GM19438 (cell line): ENCODE results near the gene BCL2L1.
A peak's percentile ranks its signal among the peaks of the same experiment; 100 is the strongest.
"Not testable (repeated sequence)": the region's sequence is repeated elsewhere in the genome, so short reads cannot be mapped to it uniquely, and the experiment has no call there.

Experiments
- ATAC-seq: cut with Tn5 transposase; IDR thresholded peaks from one replicate; pipeline ENCODE4 v1.9.1; 2021; ENCODE audit warnings: low read depth; ENCODE audit not compliant: unreplicated experiment

Gene BCL2L1

GRCh38 chr20:31663838-31664695, 58.6 kb downstream of the BCL2L1 start:
- ATAC-seq, result no peak

- ATAC-seq, result no peak
Measured at GRCh38 chr20:31663524-31663837, 59.2 kb downstream of the BCL2L1 start.

- no peak for ATAC-seq
Measured at GRCh38 chr20:31662372-31662854, 60.3 kb downstream of the BCL2L1 start.

DNA sequence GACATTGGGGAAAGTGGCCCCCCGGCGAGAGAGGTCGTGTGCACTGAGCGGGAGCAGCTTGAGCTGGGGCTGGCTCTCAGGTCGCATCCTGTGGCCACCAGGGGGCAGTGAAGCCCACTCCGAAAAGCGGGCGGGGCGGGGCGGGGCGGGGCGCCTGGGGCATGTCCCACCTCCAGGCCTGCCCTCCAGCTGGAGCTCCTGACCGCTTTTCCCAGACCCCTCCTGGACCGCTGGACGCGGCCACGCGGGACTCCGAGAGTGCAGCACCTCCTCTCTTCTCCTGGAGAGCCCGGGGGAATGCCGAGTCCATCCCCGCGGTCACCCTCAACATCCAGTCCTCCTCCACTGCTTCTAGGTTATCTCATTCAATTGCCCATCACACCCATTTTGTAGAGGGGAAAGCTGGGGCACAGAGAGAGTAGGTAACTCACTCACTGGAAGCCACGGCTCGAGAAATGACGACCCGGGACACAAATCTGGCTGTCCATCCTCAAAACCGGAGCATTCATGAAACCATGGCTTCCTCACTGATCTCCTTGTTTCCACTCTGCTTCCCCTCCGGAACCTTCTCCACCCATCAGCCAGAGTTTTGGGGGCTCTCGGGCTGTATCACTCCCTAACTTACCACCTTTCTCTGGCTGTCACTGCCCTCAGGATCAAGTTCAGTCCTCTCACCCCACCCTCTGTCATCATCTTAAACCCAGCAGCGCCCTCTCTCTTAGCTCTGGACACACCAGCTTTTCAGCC, 60.9 kb downstream of the BCL2L1 start:
- ATAC-seq, result peak; percentile 61

DNA sequence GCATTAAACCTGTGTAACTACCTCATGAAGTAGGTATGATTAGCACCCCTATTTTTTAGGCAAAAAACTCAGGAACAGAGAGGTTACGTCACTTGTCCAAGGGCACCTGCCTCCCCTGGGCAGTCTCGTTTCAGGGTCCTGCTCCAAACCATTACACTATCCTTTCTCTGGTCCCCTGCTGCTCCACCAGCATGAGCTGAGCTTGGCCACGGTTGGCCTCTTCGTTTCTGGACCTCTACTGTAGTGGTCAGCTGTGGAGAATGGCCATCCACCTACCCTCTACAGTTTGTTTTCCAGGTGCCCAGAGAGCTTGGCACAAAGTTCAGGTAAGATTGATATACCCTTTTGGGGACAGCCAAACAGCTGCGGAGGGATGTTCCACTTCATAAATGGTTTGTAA, 68.1 kb downstream of the BCL2L1 start:
- no peak for ATAC-seq

- ATAC-seq, result no peak
Measured at GRCh38 chr20:31653561-31653960, 69.1 kb downstream of the BCL2L1 start.

GRCh38 chr20:31652917-31653396, 69.7 kb downstream of the BCL2L1 start:
- ATAC-seq, result no peak

GRCh38 chr20:31648104-31648503, 74.6 kb downstream of the BCL2L1 start:
- ATAC-seq, result not testable (repeated sequence)

GRCh38 chr20:31644701-31645100, 78.0 kb downstream of the BCL2L1 start:
- no peak for ATAC-seq

DNA sequence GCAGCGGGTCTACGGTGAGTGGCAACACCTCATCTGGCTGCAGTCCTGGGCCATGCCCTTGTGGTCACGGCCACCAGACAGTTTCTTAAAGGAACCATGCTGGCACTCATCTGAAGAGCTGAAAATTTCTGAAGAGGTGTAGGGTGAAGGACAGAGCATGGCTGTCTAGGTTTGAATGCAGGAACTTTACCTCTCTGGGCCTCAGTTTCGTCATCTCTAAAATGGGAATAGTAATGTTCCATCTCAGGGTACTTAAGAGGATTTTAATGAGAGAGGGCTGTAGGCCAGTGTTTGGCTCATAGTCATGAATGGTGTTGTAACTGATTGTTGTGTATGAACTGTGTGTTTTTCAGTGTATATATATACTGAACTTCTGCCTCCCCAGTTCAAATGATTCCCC, 79.1 kb downstream of the BCL2L1 start:
- no peak for ATAC-seq

GRCh38 chr20:31642837-31643236, 79.8 kb downstream of the BCL2L1 start:
- no peak for ATAC-seq

- ATAC-seq, result no peak
Measured at GRCh38 chr20:31641391-31641790, 81.3 kb downstream of the BCL2L1 start.

- ATAC-seq, result no peak
Measured at GRCh38 chr20:31640259-31640658, 82.4 kb downstream of the BCL2L1 start.

DNA sequence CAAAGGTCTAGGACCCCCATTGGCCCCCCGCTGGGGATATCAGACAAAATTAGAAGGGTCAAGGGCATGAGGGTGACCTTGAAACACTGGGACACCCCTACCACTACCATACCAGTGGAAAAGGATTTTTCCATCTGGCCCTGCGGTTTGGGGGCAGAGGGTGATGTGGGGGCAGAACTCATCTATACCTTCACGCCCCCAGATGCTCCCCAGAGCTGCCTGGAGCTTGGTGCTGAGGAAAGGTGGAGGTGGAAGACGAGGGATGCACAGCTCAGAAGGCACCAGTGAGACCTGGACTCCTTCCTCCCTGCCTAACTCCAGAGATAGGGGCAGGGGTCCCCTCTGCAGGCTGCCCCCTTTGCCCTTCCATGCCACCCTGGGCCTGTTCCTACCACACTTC, 83.9 kb downstream of the BCL2L1 start:
- ATAC-seq, result no peak

DNA sequence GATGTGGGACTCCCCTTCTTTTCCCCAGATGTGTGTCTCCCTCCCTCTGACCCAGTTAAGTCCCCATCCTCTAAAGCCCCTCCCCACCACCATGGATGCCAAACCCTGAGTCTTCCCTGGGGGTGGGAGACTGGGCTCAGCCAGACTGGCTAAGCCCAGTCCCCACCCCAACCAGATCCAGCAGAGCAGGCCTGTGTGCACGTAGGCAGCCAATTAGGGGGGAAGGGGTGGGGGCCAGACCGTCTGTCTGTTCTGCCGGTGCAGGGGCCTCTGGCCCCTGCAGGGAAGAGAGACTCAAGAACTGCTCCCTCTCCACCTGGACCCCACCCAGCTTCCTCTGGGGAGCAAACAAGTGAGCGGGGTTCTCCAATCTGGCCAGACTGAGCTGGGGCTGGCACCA, 84.4 kb downstream of the BCL2L1 start:
- no peak for ATAC-seq

DNA sequence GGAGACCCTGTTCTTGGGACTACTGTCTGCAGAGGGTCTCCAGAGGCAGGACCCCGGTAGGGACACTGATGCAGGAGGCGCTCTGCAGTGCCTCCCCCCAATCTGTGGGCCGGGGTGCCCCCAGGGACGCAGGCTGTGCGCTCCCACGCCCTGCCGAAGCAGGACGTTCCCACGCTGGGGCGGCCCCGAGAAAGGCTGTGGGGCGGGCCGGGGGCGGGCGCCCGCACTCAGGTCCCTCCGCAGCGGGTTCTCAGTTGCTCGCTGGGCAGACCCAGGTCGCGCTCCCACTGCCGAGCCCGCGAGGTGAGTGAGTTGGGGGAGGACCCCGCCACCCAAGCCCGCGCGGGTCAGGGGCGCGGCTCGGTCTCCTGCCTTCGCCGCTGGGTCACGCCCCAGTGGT, 85.0 kb downstream of the BCL2L1 start, which contains the start of gene COX4I2:
COX4I2 (plus strand) TSS at position 253 of the 400 bp plus-strand sequence. CDS start 1,106 bp downstream, outside the sequence.
- no peak for ATAC-seq

GRCh38 chr20:31633339-31633914, 89.2 kb downstream of the BCL2L1 start:
- ATAC-seq, result no peak

DNA sequence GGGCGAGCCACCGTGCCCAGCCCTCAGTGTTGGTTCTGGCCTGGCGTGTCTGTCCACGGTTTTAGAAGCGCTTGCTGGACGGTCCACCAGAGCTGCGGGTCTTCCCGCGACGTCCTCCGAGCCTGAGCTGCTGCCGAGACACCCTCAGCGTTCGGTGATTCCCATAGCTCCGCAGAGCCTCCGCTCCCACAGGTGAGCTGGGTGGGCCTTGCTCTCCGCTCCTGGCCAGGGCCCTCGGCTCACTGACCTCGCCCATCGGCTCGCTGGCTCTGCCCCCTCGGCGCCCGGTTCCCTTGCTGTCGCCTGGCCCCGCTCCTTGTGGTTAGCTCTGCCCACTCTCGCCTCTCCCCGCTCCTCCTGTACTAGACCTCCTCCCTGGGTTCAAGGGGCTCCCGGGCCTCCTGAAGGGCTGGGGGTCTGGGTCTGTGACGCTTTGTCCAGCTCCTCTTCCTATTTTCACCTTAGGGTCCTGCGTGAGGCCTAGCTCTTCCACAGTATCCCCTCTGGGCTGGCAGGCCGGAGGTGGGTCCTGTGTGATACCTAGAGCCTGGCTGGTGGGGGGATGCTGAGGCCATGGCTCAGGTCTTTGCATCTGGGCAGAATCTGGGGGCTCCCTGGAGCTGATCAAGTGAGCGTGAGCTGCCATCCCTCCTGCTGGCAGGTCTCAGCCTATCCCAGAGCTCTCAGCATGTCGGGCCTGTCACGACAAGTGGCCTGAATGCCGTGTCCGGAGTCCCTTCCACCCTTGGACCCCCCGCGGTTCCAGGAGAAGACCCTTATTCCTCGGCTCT, 89.9 kb downstream of the BCL2L1 start:
- no peak for ATAC-seq

DNA sequence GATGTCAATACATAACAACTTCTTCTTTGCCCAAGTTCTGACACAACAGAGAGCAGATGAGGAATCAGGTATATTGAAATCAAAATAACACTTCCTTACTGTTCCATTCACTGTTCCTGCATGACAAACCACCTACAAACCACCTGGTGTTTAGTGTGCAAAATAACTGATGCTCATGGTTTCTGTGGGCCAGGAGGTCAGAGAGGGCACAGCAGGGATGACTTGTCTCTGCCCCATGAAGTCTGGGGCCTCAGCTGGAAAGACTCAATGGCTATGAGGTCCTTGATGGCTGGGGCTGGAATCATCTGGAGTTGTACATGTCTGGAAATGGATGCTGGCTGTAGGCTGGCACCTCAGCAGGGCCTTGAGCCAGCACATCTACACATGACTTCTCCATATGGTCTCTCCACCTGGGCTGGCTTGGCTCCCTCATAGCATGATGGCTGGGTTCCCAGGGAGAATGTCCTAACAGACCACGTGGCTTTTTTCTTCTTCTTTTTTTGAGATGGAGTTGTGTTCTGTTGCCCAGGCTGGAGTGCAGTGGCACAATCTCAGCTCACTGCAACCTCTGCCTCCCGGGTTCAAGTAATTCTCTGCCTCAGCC, 92.4 kb downstream of the BCL2L1 start:
- no peak for ATAC-seq

DNA sequence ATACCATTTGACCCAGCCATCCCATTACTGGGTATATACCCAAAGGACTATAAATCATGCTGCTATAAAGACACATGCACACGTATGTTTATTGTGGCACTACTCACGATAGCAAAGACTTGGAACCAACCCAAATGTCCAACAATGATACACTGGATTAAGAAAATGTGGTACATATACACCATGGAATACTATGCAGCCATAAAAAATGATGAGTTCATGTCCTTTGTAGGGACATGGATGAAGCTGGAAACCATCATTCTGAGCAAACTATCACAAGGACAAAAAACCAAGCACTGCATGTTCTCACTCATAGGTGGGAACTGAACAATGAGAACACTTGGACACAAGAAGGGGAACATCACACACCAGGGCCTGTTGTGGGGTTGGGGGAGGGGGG, 94.6 kb downstream of the BCL2L1 start:
- not testable (repeated sequence) for ATAC-seq
